Osteoblast (primary cell): ENCODE results near the gene TBC1D4. TPM values are rescaled to one million over a fixed set of nuclear protein-coding genes. Genes with fewer than 3 reads are reported as not detected.

Experiments used
- DNase-seq: peaks from one replicate; pipeline ENCODE4 v3.0.0; 2011; ENCODE audit warnings: low spot score, mixed read lengths; ENCODE audit not compliant: insufficient read length; ENCODE audit errors: missing footprints
- H2AFZ ChIP-seq: 2 replicates; pipeline ENCODE4 v1.6.0; 2011; ENCODE audit warnings: mild to moderate bottlenecking, low read length
- H3K27ac ChIP-seq: 2 replicates; pipeline ENCODE4 v1.5.1; 2011; ENCODE audit warnings: mild to moderate bottlenecking, low read depth, low read length, moderate library complexity
- H3K27me3 ChIP-seq: 2 replicates; pipeline ENCODE4 v1.6.0; 2012; ENCODE audit warnings: mild to moderate bottlenecking, control low read depth, inconsistent platforms, low read length, moderate library complexity; ENCODE audit not compliant: insufficient read depth
- H3K36me3 ChIP-seq: 2 replicates; pipeline ENCODE4 v1.5.1; 2011; ENCODE audit warnings: mild to moderate bottlenecking, low read length, control low read depth, moderate library complexity; ENCODE audit not compliant: insufficient read depth
- H3K4me1 ChIP-seq: 2 replicates; pipeline ENCODE4 v1.5.1; 2011; ENCODE audit warnings: mild to moderate bottlenecking, low read length, control low read depth, moderate library complexity; ENCODE audit not compliant: insufficient read depth
- H3K4me2 ChIP-seq: 2 replicates; pipeline ENCODE4 v1.6.0; 2011; ENCODE audit warnings: mild to moderate bottlenecking, low read length; ENCODE audit not compliant: insufficient read depth
- H3K4me3 ChIP-seq: fragments of 200-600 bp; sonication (generic); 3 replicates; pipeline ENCODE4 v1.5.1; 2012; ENCODE audit warnings: mild to moderate bottlenecking, low read length, inconsistent platforms; ENCODE audit not compliant: insufficient read depth
- H3K79me2 ChIP-seq: 2 replicates; pipeline ENCODE4 v1.6.0; 2012; ENCODE audit warnings: mild to moderate bottlenecking, low read length, control low read depth, inconsistent platforms; ENCODE audit not compliant: insufficient read depth
- H3K9me3 ChIP-seq: 2 replicates; pipeline ENCODE4 v1.5.1; 2011; ENCODE audit warnings: low read depth, low read length, control low read depth
- H4K20me1 ChIP-seq: 2 replicates; pipeline ENCODE4 v1.6.0; 2012; ENCODE audit warnings: mild to moderate bottlenecking, low read length, control low read depth; ENCODE audit not compliant: insufficient read depth
- CTCF ChIP-seq: IDR thresholded peaks from 2 replicates; pipeline ENCODE4 v1.5.1; 2011; ENCODE audit warnings: mild to moderate bottlenecking, low read depth, low read length, moderate library complexity; ENCODE audit errors: extremely low read depth
- total RNA-seq: library from RNA; depleted of rRNA; stranded (reverse); fragments of >200 nt; gene quantifications from 2 replicates; pipeline ENCODE4 v1.2.3, GENCODE V29; 2012

TBC1D4 gene
- total RNA-seq, 1 donor: 19.5 TPM

DNA sequence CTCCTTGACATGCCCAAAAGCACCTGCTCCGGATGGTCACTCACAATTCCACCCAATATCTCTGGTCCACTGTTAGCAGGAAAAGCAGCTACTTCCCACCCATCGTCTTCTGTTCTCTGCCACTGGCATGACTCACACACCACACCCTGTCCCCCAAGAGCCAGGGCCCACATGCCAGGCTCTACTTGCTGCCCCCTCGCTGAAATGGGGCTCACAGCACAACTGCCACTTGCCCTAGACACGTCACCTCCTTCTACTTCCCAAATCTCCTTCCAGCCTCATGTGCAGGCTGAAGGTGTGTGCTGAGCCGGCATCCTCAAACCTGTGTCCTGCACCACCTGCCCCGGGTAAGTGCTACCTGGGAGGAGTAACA lies 65.0 kb downstream of the TBC1D4 start:
- H3K4me2 ChIP-seq: peak overlapping the region; percentile 53

GRCh38 chr13:75416327-75417011 lies 65.5 kb downstream of the TBC1D4 start:
- TF ChIP-seq CTCF: no peak
- Histone ChIP-seq H3K36me3 (no peaks in the 10 kb centered on the region), H2AFZ (no peak overlapping the region), H3K4me1 (peaks cover 37% of the 10 kb centered on the region), H3K9me3 (no peaks in the 10 kb centered on the region), H3K27me3 (no peaks in the 10 kb centered on the region), H3K79me2 (peaks cover 27% of the 10 kb centered on the region), H3K27ac (no peak overlapping the region), H3K4me3 (no peak overlapping the region), H3K4me2 (peak overlapping the region; percentile 53), H4K20me1 (peaks cover 25% of the 10 kb centered on the region)
- no peak for DNase-seq

More for the DNA sequence above, 65.0 kb downstream of the TBC1D4 start:
- Histone ChIP-seq H3K79me2 (peaks cover 27% of the 10 kb centered on the region), H3K36me3 (no peaks in the 10 kb centered on the region), H4K20me1 (peaks cover 25% of the 10 kb centered on the region), H3K27me3 (no peaks in the 10 kb centered on the region), H3K9me3 (no peaks in the 10 kb centered on the region), H3K4me1 (peaks cover 37% of the 10 kb centered on the region), H3K27ac (no peak overlapping the region), H2AFZ (no peak overlapping the region), H3K4me3 (no peak overlapping the region)
- DNase-seq: no peak
- TF ChIP-seq CTCF: no peak

- Histone ChIP-seq H3K36me3 (no peaks in the 10 kb centered on the region), H2AFZ (no peak overlapping the region), H3K79me2 (peaks cover 27% of the 10 kb centered on the region), H3K27ac (peak overlapping the region; percentile 46), H3K9me3 (no peaks in the 10 kb centered on the region), H3K4me3 (no peak overlapping the region), H3K27me3 (no peaks in the 10 kb centered on the region), H3K4me2 (peak overlapping the region; percentile 53), H3K4me1 (peaks cover 37% of the 10 kb centered on the region), H4K20me1 (peaks cover 25% of the 10 kb centered on the region)
- TF ChIP-seq CTCF: no peak
- peak; percentile 72 for DNase-seq
These were observed 66.3 kb downstream of the TBC1D4 start for GRCh38 chr13:75415694-75416093.

GRCh38 chr13:75415171-75415570 lies 66.8 kb downstream of the TBC1D4 start:
- Histone ChIP-seq H3K79me2 (peaks cover 28% of the 10 kb centered on the region), H3K9me3 (no peaks in the 10 kb centered on the region), H2AFZ (no peak overlapping the region), H3K36me3 (no peaks in the 10 kb centered on the region), H3K27me3 (no peaks in the 10 kb centered on the region), H3K4me3 (no peak overlapping the region), H4K20me1 (peaks cover 25% of the 10 kb centered on the region), H3K4me2 (peak overlapping the region; percentile 53), H3K4me1 (peaks cover 37% of the 10 kb centered on the region), H3K27ac (peak overlapping the region; percentile 46)
- TF ChIP-seq CTCF: no peak
- DNase-seq: no peak
